ENCODE data around the gene PER2. TPM values are rescaled to one million over a fixed set of nuclear protein-coding genes. Genes with fewer than 3 reads are reported as not detected.

Gene PER2
- total and polyA plus RNA-seq, 12 donors: 1.3 to 11.4 (median 4.8) TPM

GRCh38 chr2:238244151-238244550, 44.3 kb downstream of the PER2 start:
- peaks cover 0 to 6% of the 10 kb centered on the region in 2 donors for H3K36me3 ChIP-seq (replicated peaks in 1 of 2)
- no peak for TF ChIP-seq POLR2A (IDR thresholded peaks at IDR 0.05)
- TF ChIP-seq CTCF (IDR thresholded peaks at IDR 0.05): no peak
- DNase-seq: no peak
- H3K27me3 ChIP-seq: no peaks in the 10 kb centered on the region
- H3K9me3 ChIP-seq (replicated peaks in 1 of 3): no peaks in the 10 kb centered on the region
- no peak overlapping the region for H3K4me3 ChIP-seq
- intact Hi-C loops (cut with DNase I): no loop called here
- 90 to 96% (median 95%) methylated on average over 5 of the region's 5 CpGs for WGBS, 4 donors
- H3K4me1 ChIP-seq (replicated peaks in 1 of 2): peaks cover 19 to 32% of the 10 kb centered on the region in 2 donors
- H3K27ac ChIP-seq: no peak overlapping the region

- Histone ChIP-seq H3K27me3 (no peaks in the 10 kb centered on the region), H3K27ac (peak overlapping the region in 2 of 5 donors; percentile 22 to 65), H3K9me3 (replicated peaks in 1 of 3) (no peaks in the 10 kb centered on the region), H3K4me1 (replicated peaks in 1 of 2) (peaks cover 19 to 32% of the 10 kb centered on the region in 2 donors), H3K4me3 (no peak overlapping the region), H3K36me3 (replicated peaks in 1 of 2) (peaks cover 0 to 6% of the 10 kb centered on the region in 2 donors)
- 86 to 88% (median 88%) methylated on average over 8 to 10 of the region's 10 CpGs for WGBS, 4 donors
- intact Hi-C loops (cut with DNase I): no loop called here
- TF ChIP-seq CTCF (IDR thresholded peaks at IDR 0.05): no peak
- no peak for TF ChIP-seq POLR2A (IDR thresholded peaks at IDR 0.05)
- DNase-seq: no peak
These were observed 44.8 kb downstream of the PER2 start for GRCh38 chr2:238243496-238244076.

GRCh38 chr2:238242731-238243495, 45.5 kb downstream of the PER2 start:
- Histone ChIP-seq H3K27ac (peak overlapping the region; percentile 7 to 65 (median 42)), H3K9me3 (replicated peaks in 1 of 3) (no peaks in the 10 kb centered on the region), H3K27me3 (no peaks in the 10 kb centered on the region), H3K4me1 (replicated peaks in 1 of 2) (peaks cover 14 to 29% of the 10 kb centered on the region in 2 donors), H3K36me3 (replicated peaks in 1 of 2) (peaks cover 0 to 6% of the 10 kb centered on the region in 2 donors), H3K4me3 (no peak overlapping the region)
- intact Hi-C loops (cut with DNase I): no loop called here
- peak in 6 of 7 donors; percentile 65 to 85 (median 80) for DNase-seq
- TF ChIP-seq POLR2A (IDR thresholded peaks at IDR 0.05) (no peak), CTCF (IDR thresholded peaks at IDR 0.05) (peak in 1 of 6 experiments; percentile 13)
- WGBS, 4 donors: 35 to 45% (median 38%) methylated on average over 7 of the region's 7 CpGs

- Histone ChIP-seq H3K27me3 (no peaks in the 10 kb centered on the region), H3K4me3 (no peak overlapping the region), H3K36me3 (replicated peaks in 1 of 2) (peaks cover 0 to 6% of the 10 kb centered on the region in 2 donors), H3K27ac (no peak overlapping the region), H3K9me3 (replicated peaks in 1 of 3) (no peaks in the 10 kb centered on the region), H3K4me1 (replicated peaks in 1 of 2) (peaks cover 13 to 25% of the 10 kb centered on the region in 2 donors)
- WGBS, 4 donors: 88 to 94% (median 89%) methylated on average over 2 of the region's 2 CpGs
- intact Hi-C loops (cut with DNase I): no loop called here
- no peak for DNase-seq
- TF ChIP-seq POLR2A (IDR thresholded peaks at IDR 0.05) (no peak), CTCF (IDR thresholded peaks at IDR 0.05) (no peak)
These were observed 46.4 kb downstream of the PER2 start for GRCh38 chr2:238241970-238242369.
